ENCODE data around the gene LCN15.

Gene LCN15

DNA sequence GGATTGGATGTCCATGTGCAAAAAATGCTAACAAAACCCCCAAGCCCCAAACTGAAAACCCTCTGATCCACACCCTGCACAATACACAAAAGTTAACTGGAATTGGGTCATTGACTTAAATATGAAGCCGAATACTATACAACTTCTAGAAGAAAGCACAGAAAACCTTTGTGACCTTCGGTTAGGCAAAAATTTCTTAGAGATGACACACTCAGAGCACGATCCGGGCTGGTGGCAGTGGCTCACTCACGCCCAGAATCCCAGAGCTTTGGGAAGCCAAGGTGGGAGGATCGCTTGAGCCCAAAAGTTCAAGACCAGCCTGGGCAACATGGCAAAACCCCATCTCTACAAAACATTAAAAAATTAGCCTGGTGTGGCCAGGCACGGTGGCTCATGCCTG is 53.8 kb downstream of the LCN15 start:
- Histone ChIP-seq H3K9ac (ENCODE audit: low read length in 5 of 5) (no peak overlapping the region), H3K27ac (ENCODE audit: low read depth, low read length) (peak overlapping the region; percentile 16), H3K4me1 (ENCODE audit: control insufficient read depth in 5 of 5, insufficient read depth in 5 of 5, low read length in 5 of 5) (peaks cover 0 to 42% (median 33%) of the 10 kb centered on the region in 5 donors), H3K36me3 (ENCODE audit: control insufficient read depth in 5 of 5, insufficient read depth in 5 of 5, low read length in 5 of 5) (no peaks in the 10 kb centered on the region), H3K27me3 (ENCODE audit: control insufficient read depth in 5 of 5, insufficient read depth in 4 of 5, low read length in 5 of 5) (peaks cover 0 to 5% (median 3%) of the 10 kb centered on the region in 5 donors), H3K9me3 (ENCODE audit: control insufficient read depth in 5 of 5, low read length in 5 of 5) (no peaks in the 10 kb centered on the region), H3K4me3 (ENCODE audit: low read depth in 1 of 5, low read length in 5 of 5) (no peak overlapping the region)

Data from subcutaneous abdominal adipose tissue (tissue), 5 donors.